GM06990 (cell line): ENCODE measurements around the gene PDCD7.

Experiments
- DNase-seq: peaks from one replicate; pipeline ENCODE4 v3.0.0-alpha.2; 2011; ENCODE audit not compliant: insufficient read length; ENCODE audit errors: extremely low read depth
- H3K27me3 ChIP-seq: replicated peaks from 2 replicates; pipeline ENCODE4 v1.6.0; 2011; ENCODE audit warnings: low read length; ENCODE audit not compliant: control insufficient read depth, insufficient read depth
- H3K36me3 ChIP-seq: 2 replicates; pipeline ENCODE4 v1.5.1; 2011; ENCODE audit warnings: low read length; ENCODE audit not compliant: control insufficient read depth, insufficient read depth
- H3K4me3 ChIP-seq: replicated peaks from 2 replicates; pipeline ENCODE4 v1.5.1; 2011; ENCODE audit warnings: low read depth, mild to moderate bottlenecking, control low read depth, low read length
- CTCF ChIP-seq: IDR thresholded peaks from 2 replicates; pipeline ENCODE4 v1.5.1; 2011; ENCODE audit warnings: low read length, control low read depth, mild to moderate bottlenecking, inconsistent platforms; ENCODE audit not compliant: insufficient read depth, poor library complexity, severe bottlenecking

PDCD7 gene

GRCh38 chr15:65086680-65087111 lies 46.9 kb downstream of the PDCD7 start:
- H3K4me3 ChIP-seq, result no peak overlapping the region
- no peak for TF ChIP-seq CTCF
- no peak for DNase-seq
- H3K36me3 ChIP-seq, result no peaks in the 10 kb centered on the region; the same call in 1 of the 2 replicates
- no peaks in the 10 kb centered on the region; the same call in 1 of the 2 replicates for H3K27me3 ChIP-seq

GRCh38 chr15:65085990-65086679 lies 47.5 kb downstream of the PDCD7 start:
- DNase-seq, result no peak
- H3K27me3 ChIP-seq, result no peaks in the 10 kb centered on the region; the same call in 1 of the 2 replicates
- TF ChIP-seq CTCF, result peak; percentile 46

GRCh38 chr15:65085207-65085753 lies 48.3 kb downstream of the PDCD7 start:
- Histone ChIP-seq H3K27me3 (no peaks in the 10 kb centered on the region; the same call in 1 of the 2 replicates), H3K36me3 (no peaks in the 10 kb centered on the region; the same call in 1 of the 2 replicates), H3K4me3 (no peak overlapping the region)
- DNase-seq, result no peak
- TF ChIP-seq CTCF, result no peak

More at GRCh38 chr15:65085990-65086679, 47.5 kb downstream of the PDCD7 start:
- H3K4me3 ChIP-seq, result no peak overlapping the region
- H3K36me3 ChIP-seq, result no peaks in the 10 kb centered on the region; the same call in 1 of the 2 replicates

DNA sequence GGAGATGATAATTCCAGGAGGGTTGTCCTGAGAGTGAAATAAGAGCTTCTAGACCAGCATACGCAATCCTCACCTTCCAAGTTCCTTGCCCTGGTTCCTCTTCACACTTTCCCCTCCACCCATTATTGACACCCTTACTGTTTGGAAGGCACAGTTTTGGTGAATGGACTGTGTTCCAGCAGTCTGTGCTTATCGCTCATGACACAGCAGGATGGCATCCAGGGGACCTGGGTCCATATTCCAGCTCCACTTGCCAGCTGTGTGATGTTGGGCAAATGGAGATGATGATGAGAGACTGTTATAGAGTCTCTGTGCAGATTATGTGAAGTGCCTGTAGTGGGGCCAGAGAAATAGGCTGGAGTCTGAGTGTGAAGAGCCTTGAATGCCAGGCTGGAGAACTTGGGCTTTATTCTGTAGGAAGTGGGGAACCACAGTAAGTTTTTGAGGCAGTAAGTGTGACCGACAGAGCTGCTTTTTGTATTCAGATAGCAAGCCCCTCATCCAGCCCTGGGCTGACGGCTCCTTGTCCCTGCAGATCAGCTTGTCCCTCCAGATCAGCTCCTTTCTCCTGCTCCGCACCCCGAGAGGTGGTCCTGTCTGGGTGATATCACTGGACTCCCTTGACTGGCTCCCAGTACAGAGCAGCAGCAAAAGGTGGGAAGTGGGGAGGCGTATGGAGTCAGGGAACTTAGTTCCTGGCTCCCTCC lies 49.0 kb downstream of the PDCD7 start:
- TF ChIP-seq CTCF, result no peak
- no peaks in the 10 kb centered on the region; the same call in 1 of the 2 replicates for H3K27me3 ChIP-seq
- no peak for DNase-seq
- no peaks in the 10 kb centered on the region; the same call in 1 of the 2 replicates for H3K36me3 ChIP-seq
- no peak overlapping the region for H3K4me3 ChIP-seq

- Histone ChIP-seq H3K27me3 (no peaks in the 10 kb centered on the region; the same call in 1 of the 2 replicates), H3K4me3 (no peak overlapping the region), H3K36me3 (no peaks in the 10 kb centered on the region)
- TF ChIP-seq CTCF, result no peak
- no peak for DNase-seq
Measured at GRCh38 chr15:65083262-65083701, 50.3 kb downstream of the PDCD7 start.
